ENCODE measurements around the gene TRABD2B. TPM values are rescaled to one million over a fixed set of nuclear protein-coding genes. Genes with fewer than 3 reads are reported as not detected.

TRABD2B gene
- total and polyA plus RNA-seq, 11 donors, result 0.31 to 1.1 (median 0.80) TPM

GRCh38 chr1:47992720-47993415 lies 4.3 kb downstream of the TRABD2B start:
- DNase-seq (peak in 4 of 5 donors; percentile 41 to 63 (median 52)), ATAC-seq (peak in 3 of 4 donors; percentile 41 to 64 (median 57))
- intact Hi-C loops (cut with DNase I), result loop anchor here in 5 of 10 donors (10.0 kb wide), 5 partner anchors 48 to 258 kb away; no protein-coding TSS in a partner anchor
- H3K27ac ChIP-seq, result peak overlapping the region in 4 of 12 donors; percentile 1 to 37 (median 20)
- peaks cover 0 to 27% (median 2%) of the 10 kb centered on the region in 9 donors for H3K27me3 ChIP-seq
- H3K9me3 ChIP-seq, result no peaks in the 10 kb centered on the region
- H3K36me3 ChIP-seq, result no peaks in the 10 kb centered on the region
- H3K4me1 ChIP-seq, result peaks cover 0 to 30% (median 10%) of the 10 kb centered on the region in 12 donors
- peak overlapping the region in 1 of 12 donors; percentile 5 for H3K4me3 ChIP-seq
- TF ChIP-seq POLR2A (IDR thresholded peaks at IDR 0.05) (no peak), CTCF (IDR thresholded peaks at IDR 0.05) (no peak)
- 37 to 57% (median 47%) methylated on average over 11 of the region's 11 CpGs for WGBS, 4 donors

- Histone ChIP-seq H3K36me3 (no peaks in the 10 kb centered on the region), H3K27ac (no peak overlapping the region), H3K4me1 (peaks cover 0 to 37% (median 16%) of the 10 kb centered on the region in 12 donors), H3K4me3 (no peak overlapping the region), H3K27me3 (peaks cover 0 to 21% (median under 1%) of the 10 kb centered on the region in 9 donors), H3K9me3 (no peaks in the 10 kb centered on the region)
- 79 to 87% (median 84%) methylated on average over 5 of the region's 5 CpGs for WGBS, 4 donors
- no peak for ATAC-seq
- TF ChIP-seq CTCF (IDR thresholded peaks at IDR 0.05) (no peak), POLR2A (IDR thresholded peaks at IDR 0.05) (no peak)
- DNase-seq, result no peak
- intact Hi-C loops (cut with DNase I), result loop anchor here in 5 of 10 donors (10.0 kb wide), 5 partner anchors 47 to 257 kb away; no protein-coding TSS in a partner anchor
Measured at GRCh38 chr1:47991673-47992072, 5.5 kb downstream of the TRABD2B start.

GRCh38 chr1:47991187-47991586 lies 6.0 kb downstream of the TRABD2B start:
- Histone ChIP-seq H3K27me3 (peaks cover 0 to 16% (median 0%) of the 10 kb centered on the region in 9 donors), H3K9me3 (no peaks in the 10 kb centered on the region), H3K36me3 (no peaks in the 10 kb centered on the region), H3K4me1 (peaks cover 0 to 41% (median 20%) of the 10 kb centered on the region in 12 donors), H3K27ac (no peak overlapping the region), H3K4me3 (no peak overlapping the region)
- intact Hi-C loops (cut with DNase I), result loop anchor here in 5 of 10 donors (10.0 kb wide), 5 partner anchors 46 to 256 kb away; no protein-coding TSS in a partner anchor
- 89 to 92% (median 90%) methylated on average over 5 of the region's 5 CpGs for WGBS, 4 donors
- ATAC-seq, result no peak
- no peak for DNase-seq
- no peak for TF ChIP-seq CTCF (IDR thresholded peaks at IDR 0.05)
- no peak for TF ChIP-seq POLR2A (IDR thresholded peaks at IDR 0.05)

- peaks cover 0 to 48% (median 25%) of the 10 kb centered on the region in 12 donors for H3K4me1 ChIP-seq
- DNase-seq, result no peak
- WGBS, 4 donors, result 85 to 90% (median 88%) methylated on average over 4 of the region's 4 CpGs
Measured at GRCh38 chr1:47990286-47990685, 6.9 kb downstream of the TRABD2B start.

More at GRCh38 chr1:47990286-47990685, 6.9 kb downstream of the TRABD2B start:
- Histone ChIP-seq H3K27me3 (peaks cover 0 to 10% (median 0%) of the 10 kb centered on the region in 9 donors), H3K9me3 (no peaks in the 10 kb centered on the region), H3K4me3 (no peak overlapping the region), H3K36me3 (no peaks in the 10 kb centered on the region), H3K27ac (no peak overlapping the region)
- intact Hi-C loops (cut with DNase I), result loop anchor here in 5 of 10 donors (10.0 kb wide), 5 partner anchors 45 to 255 kb away; no protein-coding TSS in a partner anchor
- no peak for ATAC-seq
- no peak for TF ChIP-seq POLR2A (IDR thresholded peaks at IDR 0.05)
- no peak for TF ChIP-seq CTCF (IDR thresholded peaks at IDR 0.05)
